Measurements from ENCODE around the gene DHRS11.

DNA sequence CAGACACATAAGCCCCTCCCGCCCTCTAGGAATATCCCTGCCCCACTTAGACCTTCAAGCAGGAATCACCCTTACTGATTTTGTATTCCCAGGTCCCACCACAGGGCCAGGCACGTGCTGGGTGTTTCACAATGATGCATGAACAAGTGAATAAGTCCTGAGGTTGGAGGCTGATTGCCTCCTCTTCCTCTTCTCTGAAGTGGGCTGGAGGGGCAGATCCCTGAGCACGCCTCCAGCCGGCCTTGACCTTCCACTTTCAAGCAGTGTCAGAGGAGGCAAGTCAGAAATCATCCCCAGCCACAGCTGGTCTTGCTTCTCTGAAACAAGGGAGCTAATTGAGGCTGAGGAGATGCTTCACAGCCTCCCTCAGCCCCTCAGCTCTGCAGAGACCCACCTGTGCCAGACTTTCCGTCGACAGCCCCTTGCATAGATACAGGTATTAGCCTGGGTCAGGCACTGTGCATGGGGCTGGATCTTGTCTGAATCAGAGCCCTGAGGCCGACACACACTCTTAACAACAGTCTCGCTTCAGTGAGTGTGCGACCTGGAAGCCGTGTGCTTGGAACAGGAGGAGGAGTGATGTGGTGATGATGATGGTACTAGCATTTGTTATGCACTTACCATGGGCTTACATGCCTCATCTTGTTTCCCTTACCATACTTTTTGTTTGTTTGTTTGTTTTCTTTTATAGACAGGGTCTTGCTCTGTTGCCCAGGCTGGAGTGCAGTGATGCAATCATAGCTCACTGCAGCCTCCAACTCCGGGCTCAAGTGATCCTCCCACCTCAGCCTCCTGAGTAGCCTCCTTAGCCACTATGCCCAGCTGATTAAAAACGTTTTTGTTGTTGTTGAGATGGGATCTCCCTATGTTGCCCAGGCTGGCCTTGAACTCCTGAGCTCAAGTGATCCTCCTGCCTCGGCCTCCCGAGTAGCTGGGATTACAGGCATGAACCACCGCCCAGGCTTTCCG is 24.7 kb downstream of the DHRS11 start:
- TF ChIP-seq, protein P1, sequence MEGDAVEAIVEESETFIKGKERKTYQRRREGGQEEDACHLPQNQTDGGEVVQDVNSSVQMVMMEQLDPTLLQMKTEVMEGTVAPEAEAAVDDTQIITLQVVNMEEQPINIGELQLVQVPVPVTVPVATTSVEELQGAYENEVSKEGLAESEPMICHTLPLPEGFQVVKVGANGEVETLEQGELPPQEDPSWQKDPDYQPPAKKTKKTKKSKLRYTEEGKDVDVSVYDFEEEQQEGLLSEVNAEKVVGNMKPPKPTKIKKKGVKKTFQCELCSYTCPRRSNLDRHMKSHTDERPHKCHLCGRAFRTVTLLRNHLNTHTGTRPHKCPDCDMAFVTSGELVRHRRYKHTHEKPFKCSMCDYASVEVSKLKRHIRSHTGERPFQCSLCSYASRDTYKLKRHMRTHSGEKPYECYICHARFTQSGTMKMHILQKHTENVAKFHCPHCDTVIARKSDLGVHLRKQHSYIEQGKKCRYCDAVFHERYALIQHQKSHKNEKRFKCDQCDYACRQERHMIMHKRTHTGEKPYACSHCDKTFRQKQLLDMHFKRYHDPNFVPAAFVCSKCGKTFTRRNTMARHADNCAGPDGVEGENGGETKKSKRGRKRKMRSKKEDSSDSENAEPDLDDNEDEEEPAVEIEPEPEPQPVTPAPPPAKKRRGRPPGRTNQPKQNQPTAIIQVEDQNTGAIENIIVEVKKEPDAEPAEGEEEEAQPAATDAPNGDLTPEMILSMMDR (IDR thresholded peaks at IDR 0.05): no peak
- TF ChIP-seq EP300 (IDR thresholded peaks at IDR 0.05; ENCODE audit: low read depth) (no peak), POLR2A (IDR thresholded peaks at IDR 0.05) (no peak), POLR2AphosphoS5 (IDR thresholded peaks at IDR 0.05) (no peak)
